Measurements from ENCODE around the gene CXCL17. TPM values are rescaled to one million over a fixed set of nuclear protein-coding genes. Genes with fewer than 3 reads are reported as not detected.

The CXCL17 gene
- total RNA-seq, 2 donors from 2014 or later: not detected

- H3K4me1 ChIP-seq: no peaks in the 10 kb centered on the region
- no peaks in the 10 kb centered on the region for H3K36me3 ChIP-seq
- no peaks in the 10 kb centered on the region for H3K27me3 ChIP-seq
- TF ChIP-seq CTCF (IDR thresholded peaks at IDR 0.05): no peak
- H3K9me3 ChIP-seq: no peaks in the 10 kb centered on the region
- intact Hi-C loops (cut with DNase I): no loop called here
- H3K4me3 ChIP-seq: no peak overlapping the region
- no peak overlapping the region for H3K9ac ChIP-seq (ENCODE audit: low read depth in 2 of 2, low read length in 2 of 2)
- no peak for DNase-seq
- H3K27ac ChIP-seq: no peak overlapping the region
Measured at GRCh38 chr19:42402376-42403116, 40.2 kb downstream of the CXCL17 start.

- H3K9ac ChIP-seq (ENCODE audit: low read depth in 2 of 2, low read length in 2 of 2): peak overlapping the region; percentile 18 to 55
- H3K27me3 ChIP-seq: no peaks in the 10 kb centered on the region
- H3K4me1 ChIP-seq: no peaks in the 10 kb centered on the region
- peak; percentile 68 for TF ChIP-seq CTCF (IDR thresholded peaks at IDR 0.05)
- H3K4me3 ChIP-seq: peak overlapping the region; percentile 55
- H3K36me3 ChIP-seq: no peaks in the 10 kb centered on the region
- DNase-seq: peak; percentile 85
- intact Hi-C loops (cut with DNase I): no loop called here
- H3K9me3 ChIP-seq: no peaks in the 10 kb centered on the region
- no peak overlapping the region for H3K27ac ChIP-seq
Measured at GRCh38 chr19:42401365-42402303, 41.1 kb downstream of the CXCL17 start.

GRCh38 chr19:42400404-42400803 is 42.3 kb downstream of the CXCL17 start:
- intact Hi-C loops (cut with DNase I): no loop called here
- no peak overlapping the region for H3K27ac ChIP-seq
- no peak for DNase-seq

GRCh38 chr19:42397263-42398166 is 45.2 kb downstream of the CXCL17 start:
- no peaks in the 10 kb centered on the region for H3K36me3 ChIP-seq
- no peaks in the 10 kb centered on the region for H3K9me3 ChIP-seq
- intact Hi-C loops (cut with DNase I): loop anchor here (10.0 kb wide), 1 partner anchor 73 kb away; the partner anchor contains the start of gene MEGF8
- H3K27ac ChIP-seq: peak overlapping the region; percentile 65
- TF ChIP-seq CTCF (IDR thresholded peaks at IDR 0.05): no peak
- H3K27me3 ChIP-seq: no peaks in the 10 kb centered on the region
- H3K4me3 ChIP-seq: peak overlapping the region; percentile 50
- H3K4me1 ChIP-seq: no peaks in the 10 kb centered on the region
- peak; percentile 26 for DNase-seq
- peak overlapping the region; percentile 70 to 82 for H3K9ac ChIP-seq (ENCODE audit: low read depth in 2 of 2, low read length in 2 of 2)

More at GRCh38 chr19:42400404-42400803, 42.3 kb downstream of the CXCL17 start:
- no peaks in the 10 kb centered on the region for H3K4me1 ChIP-seq
- no peaks in the 10 kb centered on the region for H3K27me3 ChIP-seq
- no peak for TF ChIP-seq CTCF (IDR thresholded peaks at IDR 0.05)
- H3K4me3 ChIP-seq: no peak overlapping the region
- no peaks in the 10 kb centered on the region for H3K9me3 ChIP-seq
- no peaks in the 10 kb centered on the region for H3K36me3 ChIP-seq
- H3K9ac ChIP-seq (ENCODE audit: low read depth in 2 of 2, low read length in 2 of 2): no peak overlapping the region
